ENCODE results near the gene OR2Y1. TPM values are rescaled to one million over a fixed set of nuclear protein-coding genes. Genes with fewer than 3 reads are reported as not detected.
"Not testable (repeated sequence)": the region's sequence is repeated elsewhere in the genome, so short reads cannot be mapped to it uniquely, and the experiment has no call there.

The OR2Y1 gene
- total and polyA plus RNA-seq, 8 donors: not detected

DNA sequence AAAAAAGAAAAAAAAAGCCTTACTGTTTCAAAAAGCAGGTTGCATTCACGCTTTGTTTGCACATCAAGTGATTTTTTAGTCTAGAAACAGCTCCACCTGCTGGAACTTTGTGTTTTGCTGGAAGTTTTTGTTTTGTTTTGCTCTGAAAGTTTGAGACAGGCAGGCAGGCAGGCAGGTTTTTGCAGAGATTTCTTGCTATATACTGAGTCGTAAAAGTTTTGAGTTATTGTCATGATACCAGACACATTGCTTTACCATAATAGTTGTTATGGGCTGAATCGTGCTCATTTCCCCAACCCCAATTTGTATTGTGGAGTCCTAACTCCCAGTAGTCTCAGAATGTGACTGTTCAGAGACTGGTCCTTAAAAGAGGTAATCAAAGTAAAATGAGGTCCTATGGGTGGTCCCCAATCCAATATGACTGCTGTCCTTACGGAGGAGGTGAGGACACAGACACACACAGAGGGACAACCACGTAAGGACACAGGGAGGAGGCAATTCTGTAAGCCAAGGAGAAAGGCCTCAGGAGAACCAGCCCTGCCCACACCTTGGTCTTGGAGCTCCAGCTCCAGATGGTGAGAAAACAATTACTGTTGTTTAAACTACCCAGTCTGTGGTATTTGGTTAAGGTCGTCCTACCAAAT, 20.9 kb downstream of the OR2Y1 start:
- H3K9me3 ChIP-seq: no peaks in the 10 kb centered on the region
- WGBS, 5 donors: 31 to 40% (median 34%) methylated on average over 6 of the region's 6 CpGs
- intact Hi-C loops (cut with DNase I; ENCODE audit: low total_unique reads): no loop called here
- no peak overlapping the region for H3K27ac ChIP-seq
- H3K27me3 ChIP-seq: no peaks in the 10 kb centered on the region
- DNase-seq: peak in 1 of 2 donors; percentile 67
- TF ChIP-seq POLR2AphosphoS5 (IDR thresholded peaks at IDR 0.05): no peak
- TF ChIP-seq, protein P1, sequence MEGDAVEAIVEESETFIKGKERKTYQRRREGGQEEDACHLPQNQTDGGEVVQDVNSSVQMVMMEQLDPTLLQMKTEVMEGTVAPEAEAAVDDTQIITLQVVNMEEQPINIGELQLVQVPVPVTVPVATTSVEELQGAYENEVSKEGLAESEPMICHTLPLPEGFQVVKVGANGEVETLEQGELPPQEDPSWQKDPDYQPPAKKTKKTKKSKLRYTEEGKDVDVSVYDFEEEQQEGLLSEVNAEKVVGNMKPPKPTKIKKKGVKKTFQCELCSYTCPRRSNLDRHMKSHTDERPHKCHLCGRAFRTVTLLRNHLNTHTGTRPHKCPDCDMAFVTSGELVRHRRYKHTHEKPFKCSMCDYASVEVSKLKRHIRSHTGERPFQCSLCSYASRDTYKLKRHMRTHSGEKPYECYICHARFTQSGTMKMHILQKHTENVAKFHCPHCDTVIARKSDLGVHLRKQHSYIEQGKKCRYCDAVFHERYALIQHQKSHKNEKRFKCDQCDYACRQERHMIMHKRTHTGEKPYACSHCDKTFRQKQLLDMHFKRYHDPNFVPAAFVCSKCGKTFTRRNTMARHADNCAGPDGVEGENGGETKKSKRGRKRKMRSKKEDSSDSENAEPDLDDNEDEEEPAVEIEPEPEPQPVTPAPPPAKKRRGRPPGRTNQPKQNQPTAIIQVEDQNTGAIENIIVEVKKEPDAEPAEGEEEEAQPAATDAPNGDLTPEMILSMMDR (IDR thresholded peaks at IDR 0.05): peak in 3 of 7 experiments; percentile 3 to 46 (median 21)
- no peaks in the 10 kb centered on the region for H3K36me3 ChIP-seq
- H3K4me3 ChIP-seq: no peak overlapping the region
- H3K4me1 ChIP-seq: no peaks in the 10 kb centered on the region

GRCh38 chr5:180717989-180718388, 21.9 kb downstream of the OR2Y1 start:
- Histone ChIP-seq H3K4me1 (no peaks in the 10 kb centered on the region), H3K27me3 (no peaks in the 10 kb centered on the region), H3K36me3 (no peaks in the 10 kb centered on the region), H3K27ac (no peak overlapping the region), H3K4me3 (no peak overlapping the region), H3K9me3 (peaks cover 0 to 7% (median 1%) of the 10 kb centered on the region in 4 donors)
- 37 to 90% (median 66%) methylated on average over 1 of the region's 1 CpG for WGBS, 5 donors
- TF ChIP-seq POLR2AphosphoS5 (IDR thresholded peaks at IDR 0.05) (no peak), POLR2A (IDR thresholded peaks at IDR 0.05) (no peak), EP300 (IDR thresholded peaks at IDR 0.05) (no peak)
- TF ChIP-seq, protein P1 (IDR thresholded peaks at IDR 0.05): no peak
- intact Hi-C loops (cut with DNase I; ENCODE audit: low total_unique reads): no loop called here
- DNase-seq: no peak

- intact Hi-C loops (cut with DNase I; ENCODE audit: low total_unique reads): no loop called here
- no peak for TF ChIP-seq POLR2A (IDR thresholded peaks at IDR 0.05)
- TF ChIP-seq, protein P1 (IDR thresholded peaks at IDR 0.05): no peak
- no peak for TF ChIP-seq EP300 (IDR thresholded peaks at IDR 0.05)
- no peak for TF ChIP-seq POLR2AphosphoS5 (IDR thresholded peaks at IDR 0.05)
- peaks cover 0 to 8% (median 3%) of the 10 kb centered on the region in 4 donors for H3K9me3 ChIP-seq
- H3K4me3 ChIP-seq: no peak overlapping the region
- H3K36me3 ChIP-seq: no peaks in the 10 kb centered on the region
- no peaks in the 10 kb centered on the region for H3K4me1 ChIP-seq
- no peak overlapping the region for H3K27ac ChIP-seq
- H3K27me3 ChIP-seq: peaks cover 0 to 9% (median 0%) of the 10 kb centered on the region in 3 donors
- DNase-seq: no peak
- 34 to 56% (median 50%) methylated on average over 2 of the region's 2 CpGs for WGBS, 5 donors
These were observed 35.5 kb downstream of the OR2Y1 start for GRCh38 chr5:180704362-180704761.

DNA sequence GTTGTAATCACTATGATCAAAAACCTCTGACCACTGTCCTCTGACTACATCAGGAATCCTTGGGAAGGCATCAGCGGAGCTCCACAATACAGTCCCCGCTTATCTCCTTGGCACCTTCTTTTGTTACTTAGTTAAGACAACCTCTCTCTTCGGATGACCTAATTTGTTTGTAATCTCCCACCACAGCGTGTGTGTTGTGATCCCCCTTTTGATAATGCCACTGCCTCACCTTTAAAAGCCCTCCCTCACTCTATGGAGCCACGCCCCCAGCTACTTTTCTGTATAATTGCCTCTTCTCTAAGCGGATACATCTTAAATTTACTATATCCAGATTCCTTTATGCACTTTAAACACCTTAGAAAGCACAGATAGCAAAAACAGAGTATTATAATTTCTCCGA, 35.9 kb downstream of the OR2Y1 start:
- Histone ChIP-seq H3K27ac (no peak overlapping the region), H3K36me3 (no peaks in the 10 kb centered on the region), H3K4me3 (no peak overlapping the region), H3K27me3 (peaks cover 0 to 9% (median 0%) of the 10 kb centered on the region in 3 donors), H3K4me1 (no peaks in the 10 kb centered on the region), H3K9me3 (peaks cover 0 to 8% (median 3%) of the 10 kb centered on the region in 4 donors)
- no peak for DNase-seq
- WGBS, 5 donors: 52 to 70% (median 57%) methylated on average over 7 of the region's 7 CpGs
- intact Hi-C loops (cut with DNase I; ENCODE audit: low total_unique reads): no loop called here
- TF ChIP-seq, protein P1 (IDR thresholded peaks at IDR 0.05): no peak
- TF ChIP-seq POLR2A (IDR thresholded peaks at IDR 0.05): no peak
- TF ChIP-seq EP300 (IDR thresholded peaks at IDR 0.05): no peak
- TF ChIP-seq POLR2AphosphoS5 (IDR thresholded peaks at IDR 0.05): no peak

DNA sequence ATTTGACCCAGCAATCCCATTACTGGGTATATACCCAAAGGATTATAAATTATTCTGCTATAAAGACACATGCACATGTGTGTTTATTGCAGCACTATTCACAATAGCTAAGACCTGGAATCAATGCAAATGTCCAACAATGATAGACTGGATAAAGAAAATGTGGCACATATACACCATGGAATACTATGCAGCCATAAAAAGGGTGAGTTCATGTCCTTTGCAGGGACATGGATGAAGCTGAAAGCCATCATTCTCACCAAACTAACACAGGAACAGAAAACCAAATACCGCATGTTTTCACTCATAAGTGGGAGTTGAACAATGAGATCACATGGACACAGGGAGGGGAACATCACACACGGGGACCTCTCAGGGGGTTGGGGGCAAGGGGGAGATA, 36.5 kb downstream of the OR2Y1 start:
- H3K36me3 ChIP-seq; H3K4me1 ChIP-seq; H3K27ac ChIP-seq; DNase-seq; intact Hi-C loops (cut with DNase I; ENCODE audit: low total_unique reads); H3K27me3 ChIP-seq; H3K9me3 ChIP-seq; H3K4me3 ChIP-seq: not testable (repeated sequence)
- 81 to 96% (median 86%) methylated on average over 2 of the region's 2 CpGs for WGBS, 5 donors

- H3K9me3 ChIP-seq: peaks cover 0 to 17% (median 13%) of the 10 kb centered on the region in 4 donors
- DNase-seq; intact Hi-C loops (cut with DNase I; ENCODE audit: low total_unique reads); H3K4me3 ChIP-seq; H3K36me3 ChIP-seq; H3K27ac ChIP-seq; H3K4me1 ChIP-seq; H3K27me3 ChIP-seq: not testable (repeated sequence)
- 83 to 96% (median 87%) methylated on average over 4 of the region's 4 CpGs for WGBS, 5 donors
These were observed 39.4 kb downstream of the OR2Y1 start for GRCh38 chr5:180700440-180700839.

Measured in stomach (tissue), 9 donors.